Daoy (cell line): ENCODE data around the gene CARD11. TPM values are rescaled to one million over a fixed set of nuclear protein-coding genes. Genes with fewer than 3 reads are reported as not detected.
"Not testable (repeated sequence)": the region's sequence is repeated elsewhere in the genome, so short reads cannot be mapped to it uniquely, and the experiment has no call there.

Experiments used
- DNase-seq: peaks from one replicate; pipeline ENCODE4 v3.0.0-alpha.2; 2015; ENCODE audit warnings: low read depth
- total RNA-seq: library from RNA; depleted of rRNA; stranded (reverse); fragments of >200 nt; shearing (Covaris generic); gene quantifications from 2 replicates; pipeline ENCODE4 v1.2.3, GENCODE V29; 2014

CARD11 gene
- total RNA-seq, 1 experiment from 2014 or later = 4.5 TPM

DNA sequence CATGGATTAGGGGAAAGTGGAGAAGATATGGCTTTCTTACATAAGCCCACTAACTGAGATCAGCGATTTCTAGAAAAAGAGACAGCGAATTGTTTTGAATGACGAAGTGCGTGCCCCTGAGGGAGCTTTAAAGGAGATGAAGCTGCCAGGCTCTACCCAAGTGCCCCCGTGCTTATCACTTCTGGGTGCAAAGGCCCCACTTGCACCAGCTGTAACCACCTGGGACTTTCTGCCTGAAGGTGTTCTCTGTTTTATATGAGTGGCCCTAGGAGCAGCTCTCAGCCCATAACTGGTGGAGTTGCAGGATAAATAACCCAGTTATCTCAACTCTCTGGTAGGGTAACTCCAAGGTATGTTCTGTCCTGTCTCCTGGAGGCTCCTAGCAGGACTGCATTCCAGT lies 20.4 kb upstream of the CARD11 start:
- no peak for DNase-seq

GRCh38 chr7:3063016-3063753 lies 19.5 kb upstream of the CARD11 start:
- DNase-seq = peak; percentile 34

- DNase-seq = no peak
Measured at GRCh38 chr7:3057066-3057420, 13.4 kb upstream of the CARD11 start.

- DNase-seq = no peak
Measured at GRCh38 chr7:3056234-3057065, 12.8 kb upstream of the CARD11 start.

- no peak for DNase-seq
Measured at GRCh38 chr7:3055626-3056025, 12.0 kb upstream of the CARD11 start.

- peak; percentile 73 for DNase-seq
Measured at GRCh38 chr7:3042861-3043489, 692 bp downstream of the CARD11 start.

- no peak for DNase-seq
Measured at GRCh38 chr7:3041986-3042675, 1.5 kb downstream of the CARD11 start.

DNA sequence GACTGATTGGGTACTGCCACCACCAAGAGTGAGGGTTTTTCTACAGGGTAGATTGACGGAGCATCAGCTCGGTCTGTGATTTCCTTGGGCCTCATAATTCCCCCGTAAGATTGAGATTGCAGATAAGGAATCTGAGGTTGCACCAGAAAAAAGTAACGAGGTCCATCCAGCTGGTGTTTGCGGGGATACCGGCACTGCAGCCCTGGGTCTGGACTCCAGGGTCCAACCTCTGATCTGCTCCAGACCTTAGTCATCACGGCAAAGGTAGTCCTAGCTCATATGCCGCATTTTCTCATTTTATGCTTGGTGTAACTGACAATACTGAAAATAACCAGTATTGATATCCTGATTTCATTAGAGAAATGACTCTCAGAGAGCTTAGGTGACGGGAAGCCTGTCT lies 3.9 kb downstream of the CARD11 start:
- no peak for DNase-seq

DNA sequence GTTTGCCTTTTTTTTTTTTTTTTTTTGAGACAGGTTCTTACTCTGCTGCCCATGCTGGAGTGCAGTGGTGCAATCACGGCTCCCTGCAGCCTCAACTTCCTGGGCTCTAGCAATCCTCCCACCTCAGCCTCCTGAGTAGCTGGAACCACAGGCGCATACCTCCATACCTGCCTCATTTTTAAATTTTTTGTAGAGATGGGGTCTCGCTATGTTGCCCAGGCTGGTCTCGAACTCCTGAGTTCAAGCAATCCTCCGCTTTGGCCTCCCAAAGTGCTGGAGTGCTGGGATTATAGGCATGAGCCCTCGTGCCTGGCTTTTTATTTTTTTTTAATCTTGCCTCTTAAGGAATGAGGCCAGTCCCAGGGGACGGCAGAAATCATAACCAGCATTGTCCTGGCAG lies 5.7 kb downstream of the CARD11 start:
- not testable (repeated sequence) for DNase-seq

DNA sequence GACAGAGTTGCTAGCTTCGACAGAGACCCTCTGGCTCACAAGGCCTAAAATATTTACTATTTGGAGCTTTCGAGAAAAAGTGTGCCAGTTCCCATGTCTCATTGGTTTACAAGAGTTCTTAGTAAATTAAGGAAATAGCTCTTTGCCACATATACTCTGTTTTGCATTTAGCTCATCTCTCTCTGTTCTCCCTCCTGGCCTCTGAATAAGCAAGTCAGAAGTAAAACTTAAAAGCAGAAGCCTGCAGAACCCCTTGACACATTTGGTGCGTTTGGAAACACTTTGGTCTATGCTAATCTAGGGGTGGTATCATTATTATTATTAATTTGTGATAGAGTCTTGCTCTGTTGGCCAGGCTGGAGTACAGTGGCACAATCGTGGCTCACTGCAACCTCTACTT lies 6.4 kb downstream of the CARD11 start:
- no peak for DNase-seq

DNA sequence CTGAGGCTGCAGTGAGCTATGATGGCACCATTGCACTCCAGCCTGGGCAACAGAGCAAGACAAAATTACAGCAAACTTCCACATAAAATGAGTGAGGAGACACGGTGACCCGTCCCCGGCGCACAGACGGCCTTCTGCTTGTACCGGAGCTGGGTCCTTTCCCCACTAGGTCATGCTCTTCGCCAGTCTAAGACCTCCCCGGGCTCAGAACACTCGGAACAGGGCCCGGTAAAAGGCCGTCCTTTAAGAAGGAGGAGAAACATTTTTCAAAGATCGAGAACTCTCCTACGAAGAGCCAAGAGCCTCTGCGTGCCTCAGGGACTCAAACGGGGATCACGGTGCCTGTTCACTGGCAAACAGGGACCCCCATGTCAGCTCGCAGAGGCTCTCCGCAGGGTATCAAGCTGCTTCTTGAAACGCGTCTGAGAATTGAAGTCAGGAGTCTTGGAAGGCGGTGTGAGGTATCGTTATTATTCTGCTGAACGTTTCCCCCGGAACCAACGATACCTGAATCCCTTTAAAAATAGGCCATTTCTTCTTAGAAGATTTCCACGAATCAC lies 9.0 kb downstream of the CARD11 start:
- no peak for DNase-seq

GRCh38 chr7:3033581-3033980 lies 10.1 kb downstream of the CARD11 start:
- DNase-seq = no peak

- no peak for DNase-seq
Measured at GRCh38 chr7:3033136-3033535, 10.5 kb downstream of the CARD11 start.

DNA sequence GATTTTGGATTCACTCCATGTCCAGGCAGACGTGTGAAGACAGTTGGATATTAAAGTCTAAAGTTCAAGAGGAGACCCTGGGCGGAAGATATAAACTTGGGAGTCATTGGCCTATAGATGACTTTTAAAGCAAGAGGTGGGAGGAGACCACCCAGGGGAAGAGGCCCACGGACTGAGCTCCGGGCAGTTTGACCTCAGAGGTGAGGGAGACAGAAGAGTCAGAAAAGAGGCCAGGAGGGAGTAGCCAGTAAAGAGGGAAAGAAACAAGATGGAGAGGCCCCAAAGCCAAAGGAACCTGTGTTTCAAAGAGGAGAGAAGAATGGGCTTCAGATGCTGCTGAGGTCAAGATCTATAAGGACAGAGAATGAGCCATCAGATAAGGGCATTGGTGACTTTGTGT lies 11.4 kb downstream of the CARD11 start:
- no peak for DNase-seq

DNA sequence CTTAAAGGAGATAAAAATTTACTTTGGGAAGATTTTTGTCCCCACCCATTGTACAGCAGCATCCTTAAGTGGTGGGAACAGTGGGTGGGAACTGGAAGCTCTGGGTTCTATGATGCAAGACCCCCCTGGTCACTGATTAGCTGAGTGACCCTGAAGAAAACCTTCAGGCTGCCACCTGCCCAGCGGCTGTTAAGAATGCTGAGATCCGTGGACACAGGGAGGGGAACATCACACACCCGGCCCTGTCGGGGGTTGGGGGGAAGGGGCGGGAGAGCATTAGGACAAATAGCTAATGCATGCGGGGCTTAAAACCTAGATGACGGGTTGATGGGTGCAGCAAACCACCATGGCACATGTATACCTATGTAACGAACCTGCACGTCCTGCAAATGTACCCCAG lies 14.5 kb downstream of the CARD11 start:
- no peak for DNase-seq

GRCh38 chr7:3028758-3029093 lies 14.9 kb downstream of the CARD11 start:
- no peak for DNase-seq

- DNase-seq = peak; percentile 91
Measured at GRCh38 chr7:3028071-3028757, 15.5 kb downstream of the CARD11 start.

DNA sequence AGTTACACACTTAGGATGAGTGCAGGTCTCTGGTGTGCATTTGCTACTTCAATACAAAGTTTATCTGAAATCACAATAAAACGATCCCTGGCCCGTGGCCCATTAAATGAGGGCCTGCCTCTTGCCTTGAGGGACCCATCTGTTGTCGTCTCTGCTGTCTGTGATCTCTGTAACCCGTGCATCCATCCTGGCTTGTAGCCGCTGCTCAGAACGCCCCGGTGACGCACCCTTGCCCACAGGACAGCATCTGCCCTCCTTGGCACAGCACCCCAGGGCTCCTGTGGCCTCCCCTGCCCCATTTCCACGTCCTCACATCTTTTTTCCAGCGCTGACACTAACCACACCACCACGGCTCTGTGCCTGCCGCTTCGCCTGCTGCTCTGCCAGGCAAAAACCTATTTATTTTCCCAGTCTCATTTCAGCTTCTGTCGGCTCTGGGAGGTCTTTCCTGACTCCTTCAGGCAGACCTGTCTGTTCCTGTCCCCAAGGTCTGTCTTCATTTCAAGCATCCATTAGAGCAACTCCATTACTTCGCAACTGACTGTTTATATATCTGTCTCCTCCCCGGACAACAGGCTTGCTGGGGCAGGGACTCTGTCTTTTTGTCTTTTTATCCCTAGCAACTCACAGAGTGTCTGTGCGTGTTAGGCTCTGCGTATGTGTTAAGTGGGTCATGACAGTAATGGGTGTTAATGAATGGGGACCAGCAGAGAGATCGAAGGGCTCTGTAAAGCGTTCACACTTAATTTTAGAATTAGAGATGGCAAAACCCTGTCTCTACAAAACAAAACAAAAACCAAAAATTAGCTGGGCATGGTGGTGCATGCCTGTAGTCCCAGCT lies 16.4 kb downstream of the CARD11 start:
- DNase-seq = no peak

- DNase-seq = no peak
Measured at GRCh38 chr7:3025616-3026015, 18.1 kb downstream of the CARD11 start.

DNA sequence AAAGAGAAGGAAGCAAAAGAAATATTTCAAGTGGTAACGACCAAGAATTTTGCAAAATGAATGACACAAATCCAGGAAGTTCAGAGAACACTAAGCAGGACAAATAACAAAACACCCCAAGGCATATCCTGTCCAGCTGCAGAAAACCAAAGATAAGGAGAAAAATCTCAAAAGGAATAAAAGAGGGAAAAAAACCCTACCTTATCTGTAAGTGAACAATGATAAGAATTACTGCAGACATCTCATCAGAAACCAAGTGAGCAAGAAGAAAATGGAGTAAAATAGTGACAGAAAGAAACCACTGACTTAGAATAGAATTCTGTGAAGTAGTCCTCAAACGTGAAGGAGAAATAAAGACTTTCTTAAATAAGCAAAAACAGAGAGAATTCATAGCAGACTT lies 21.8 kb downstream of the CARD11 start:
- DNase-seq = no peak
